Endometrium (tissue), 2 donors: ENCODE measurements around the gene FARSA.
"Not testable (repeated sequence)": the region's sequence is repeated elsewhere in the genome, so short reads cannot be mapped to it uniquely, and the experiment has no call there.

Experiments used
- FAIRE-seq: peaks from 2 replicates; lab custom pipeline; 2012; peaks lifted over from hg19 to GRCh38; lab: Jason Lieb, UNC
- donor health status: control.
- donor health status: control.

The FARSA gene

DNA sequence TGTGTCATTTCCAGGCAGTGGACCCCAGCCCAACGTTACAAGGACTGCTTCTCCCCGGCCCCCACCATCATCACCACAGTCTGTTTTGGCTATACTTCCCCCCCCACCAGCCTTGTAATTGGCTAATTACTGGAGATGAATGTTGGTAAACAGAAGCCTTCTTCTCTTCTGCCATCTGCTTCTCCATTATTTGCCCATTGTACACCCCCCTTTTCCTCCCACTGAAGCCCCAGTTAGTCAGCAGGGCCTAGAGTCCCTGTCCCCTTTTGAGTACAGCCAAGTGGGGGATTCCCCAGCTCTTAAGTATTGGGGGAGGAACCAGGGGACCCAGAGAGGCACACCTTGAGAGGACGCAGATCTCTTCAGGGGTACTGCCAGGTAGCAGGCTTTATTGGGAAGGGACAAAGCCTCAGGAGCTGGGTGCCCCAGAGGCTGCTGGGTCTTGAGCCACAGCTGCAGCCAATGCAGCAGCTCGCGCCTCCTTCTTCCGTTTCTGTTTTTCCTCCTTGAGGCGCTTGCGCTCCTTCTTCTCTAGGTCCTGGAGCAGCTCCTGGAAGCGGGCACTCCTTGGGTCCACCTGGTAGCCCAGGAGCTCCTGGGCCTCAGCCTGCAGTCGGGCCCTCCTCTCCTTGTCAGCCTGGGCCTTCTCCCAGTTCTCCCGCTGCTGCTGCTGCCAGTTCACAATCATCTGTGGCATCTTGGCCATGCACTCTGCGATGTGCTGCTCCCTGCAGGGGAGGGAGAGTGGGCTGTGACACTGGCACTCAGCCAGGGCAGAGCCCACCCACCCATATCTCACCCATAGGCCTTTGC, 20.5 kb upstream of the FARSA start:
- no peak for FAIRE-seq

DNA sequence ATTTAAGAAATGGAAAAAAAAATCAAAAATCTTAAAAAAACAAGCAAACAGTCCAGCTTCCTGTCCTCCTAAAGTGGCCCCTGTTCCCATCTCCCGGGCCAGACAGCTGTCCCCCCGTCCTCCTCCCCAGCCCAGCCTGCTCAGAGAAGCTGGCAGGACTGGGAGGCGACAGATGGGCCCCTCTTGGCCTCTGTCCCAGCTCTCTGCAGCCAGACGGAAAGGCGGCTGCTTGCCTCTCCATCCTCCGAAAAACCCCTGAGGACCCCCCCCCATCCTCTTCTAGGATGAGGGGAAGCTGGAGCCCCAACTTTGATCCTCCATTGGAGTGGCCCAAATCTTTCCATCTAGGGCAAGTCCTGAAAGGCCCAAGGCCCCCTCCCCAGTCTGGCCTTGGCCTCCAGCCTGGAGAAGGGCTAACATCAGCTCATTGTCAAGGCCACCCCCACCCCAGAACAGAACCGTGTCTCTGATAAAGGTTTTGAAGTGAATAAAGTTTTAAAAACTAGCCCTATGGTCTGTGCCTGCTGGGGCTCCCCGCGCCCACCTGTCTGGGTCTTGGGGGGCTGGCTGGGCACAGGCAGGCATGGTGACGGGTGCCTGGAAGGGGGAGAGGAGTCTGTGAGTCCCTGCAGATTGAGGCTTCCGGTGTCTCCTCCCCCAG, 19.8 kb upstream of the FARSA start:
- FAIRE-seq = no peak

DNA sequence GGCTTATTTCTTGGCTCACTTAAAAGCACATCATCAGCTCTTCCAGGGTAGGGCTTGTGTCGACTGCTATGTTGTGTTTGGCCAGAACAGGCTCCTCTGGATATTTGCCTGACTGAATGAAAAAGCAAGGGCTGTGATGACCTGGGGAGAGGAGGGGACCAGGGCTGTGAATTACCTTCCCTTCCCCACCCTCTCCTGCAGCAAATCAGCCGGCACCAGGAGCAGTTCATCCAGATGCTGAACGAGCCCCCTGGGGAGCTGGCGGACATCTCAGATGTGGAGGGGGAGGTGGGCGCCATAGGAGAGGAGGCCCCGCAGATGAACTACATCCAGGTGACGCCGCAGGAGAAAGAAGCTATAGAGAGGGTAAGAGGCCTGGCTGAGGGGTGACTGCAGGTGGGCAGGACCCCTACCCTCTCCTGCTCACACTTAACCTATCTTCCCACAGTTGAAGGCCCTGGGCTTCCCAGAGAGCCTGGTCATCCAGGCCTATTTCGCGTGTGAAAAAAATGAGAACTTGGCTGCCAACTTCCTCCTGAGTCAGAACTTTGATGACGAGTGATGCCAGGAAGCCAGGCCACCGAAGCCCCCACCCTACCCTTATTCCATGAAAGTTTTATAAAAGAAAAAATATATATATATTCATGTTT, 19.1 kb upstream of the FARSA start:
- no peak for FAIRE-seq

DNA sequence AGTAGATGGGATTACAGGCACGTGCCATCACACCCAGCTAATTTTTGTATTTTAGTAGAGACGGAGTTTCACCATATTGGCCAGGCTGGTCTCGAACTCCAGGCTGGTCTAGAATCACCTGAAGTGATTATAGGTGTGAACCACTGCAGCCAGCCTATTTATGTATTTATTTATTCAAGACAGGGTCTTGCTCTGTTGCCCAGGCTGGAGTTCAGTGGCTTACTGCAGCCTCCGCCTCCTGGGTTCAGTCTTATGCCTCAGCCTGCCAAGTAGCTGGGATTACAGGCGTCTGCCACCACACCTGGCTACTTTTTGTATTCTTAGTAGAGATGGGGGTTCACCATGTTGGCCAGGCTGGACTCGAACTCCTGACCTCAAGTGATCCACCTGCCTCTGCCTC, 18.5 kb upstream of the FARSA start:
- not testable (repeated sequence) for FAIRE-seq

DNA sequence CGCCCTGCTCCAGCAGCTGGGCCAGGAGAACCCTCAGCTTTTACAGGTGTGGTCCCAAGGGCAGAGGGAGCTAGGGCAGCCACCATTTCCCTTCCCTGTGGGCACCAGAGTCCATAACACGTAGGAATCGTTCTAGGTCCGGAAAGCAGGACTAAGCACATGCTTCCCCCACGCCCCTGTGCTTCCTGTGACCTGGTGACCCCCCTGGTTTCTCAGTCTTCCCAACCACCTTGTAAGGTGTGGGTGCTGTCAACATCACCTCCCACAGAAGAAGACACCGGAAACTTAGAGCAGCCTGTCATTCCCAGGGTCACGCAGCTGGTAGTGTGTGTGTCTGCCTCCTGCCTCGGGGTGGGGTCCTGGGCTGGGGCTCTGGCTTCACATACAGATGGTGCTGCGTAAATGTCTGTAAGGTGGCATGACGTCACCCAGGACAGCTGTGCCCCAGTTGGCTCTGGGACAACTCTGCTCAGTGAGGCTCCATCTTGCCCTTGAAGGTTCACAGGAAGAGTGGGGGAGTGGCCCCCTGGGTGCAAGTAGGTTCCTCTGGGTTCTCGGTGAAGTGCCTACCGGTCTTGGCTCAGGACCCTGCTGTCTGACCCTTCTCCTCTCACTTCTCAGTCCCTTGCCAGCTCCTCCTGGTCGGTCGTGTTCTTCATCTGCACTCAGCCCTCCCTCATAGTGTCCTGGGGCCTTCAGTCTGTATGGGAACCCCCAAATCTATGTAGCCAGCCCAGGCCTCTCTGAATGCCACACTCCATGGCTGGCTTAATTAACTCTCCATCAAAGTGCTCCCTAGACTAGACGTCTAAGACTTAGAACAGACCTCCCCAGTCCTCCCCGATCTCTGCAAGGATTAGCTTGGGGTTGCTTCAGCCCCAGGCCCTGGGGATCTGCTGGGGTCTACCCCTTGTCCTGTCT, 16.1 kb upstream of the FARSA start:
- no peak for FAIRE-seq

DNA sequence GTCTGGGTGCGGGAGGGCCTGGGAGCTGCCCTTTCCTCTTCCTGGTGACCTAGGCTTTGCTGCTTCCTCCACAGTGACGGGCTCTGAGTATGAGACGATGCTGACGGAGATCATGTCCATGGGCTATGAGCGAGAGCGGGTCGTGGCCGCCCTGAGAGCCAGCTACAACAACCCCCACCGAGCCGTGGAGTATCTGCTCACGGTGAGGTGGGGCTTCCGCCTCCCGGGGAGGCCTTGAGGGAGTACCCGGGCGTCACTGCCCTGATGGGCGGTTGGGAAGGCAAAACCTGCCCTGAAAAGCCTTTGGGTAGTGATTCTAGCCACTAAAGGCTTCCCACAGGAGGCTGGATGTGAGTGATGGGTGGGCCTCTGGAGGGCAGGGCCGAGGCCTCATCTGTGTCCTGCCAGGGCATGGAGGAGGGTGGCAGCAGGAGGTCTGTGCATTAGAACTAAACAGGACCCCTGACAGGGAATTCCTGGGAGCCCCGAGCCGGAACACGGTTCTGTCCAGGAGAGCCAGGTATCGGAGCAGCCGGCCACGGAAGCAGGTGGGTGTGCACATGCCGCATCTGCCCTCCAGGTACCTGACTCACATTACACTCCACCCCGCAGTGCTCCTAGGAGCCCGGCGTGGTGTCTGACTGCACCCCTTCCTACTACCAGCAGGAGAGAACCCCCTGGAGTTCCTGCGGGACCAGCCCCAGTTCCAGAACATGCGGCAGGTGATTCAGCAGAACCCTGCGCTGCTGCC, 15.3 kb upstream of the FARSA start:
- no peak for FAIRE-seq

DNA sequence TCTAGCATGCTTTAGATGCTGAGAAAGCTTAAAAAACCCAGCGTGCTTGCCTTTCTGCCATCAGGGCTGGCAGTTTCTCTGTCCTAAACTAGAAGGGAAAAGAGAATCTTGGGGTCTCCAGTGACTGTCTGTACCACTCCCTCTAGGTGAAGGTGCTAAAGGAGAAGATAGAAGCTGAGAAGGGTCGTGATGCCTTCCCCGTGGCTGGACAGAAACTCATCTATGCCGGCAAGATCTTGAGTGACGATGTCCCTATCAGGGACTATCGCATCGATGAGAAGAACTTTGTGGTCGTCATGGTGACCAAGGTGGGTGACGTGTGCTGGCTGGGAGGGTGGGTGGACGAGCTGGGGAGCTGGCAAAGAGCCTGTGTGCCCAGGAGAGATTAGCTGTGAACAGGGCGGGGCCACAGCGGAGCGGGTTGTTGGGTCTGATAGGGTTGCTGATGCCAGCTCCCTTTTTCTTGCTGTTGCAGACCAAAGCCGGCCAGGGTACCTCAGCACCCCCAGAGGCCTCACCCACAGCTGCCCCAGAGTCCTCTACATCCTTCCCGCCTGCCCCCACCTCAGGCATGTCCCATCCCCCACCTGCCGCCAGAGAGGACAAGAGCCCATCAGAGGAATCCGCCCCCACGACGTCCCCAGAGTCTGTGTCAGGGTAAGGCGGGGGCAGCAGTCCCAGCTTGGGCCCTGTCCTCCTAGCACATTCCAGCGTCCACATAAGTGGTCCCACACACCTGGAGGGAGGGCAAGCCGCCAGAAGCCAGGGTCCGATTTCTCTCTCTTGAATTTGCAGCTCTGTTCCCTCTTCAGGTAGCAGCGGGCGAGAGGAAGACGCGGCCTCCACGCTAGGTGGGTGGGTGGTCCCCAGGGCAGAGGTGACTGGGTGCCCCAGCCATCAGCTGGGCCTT, 14.4 kb upstream of the FARSA start:
- no peak for FAIRE-seq

DNA sequence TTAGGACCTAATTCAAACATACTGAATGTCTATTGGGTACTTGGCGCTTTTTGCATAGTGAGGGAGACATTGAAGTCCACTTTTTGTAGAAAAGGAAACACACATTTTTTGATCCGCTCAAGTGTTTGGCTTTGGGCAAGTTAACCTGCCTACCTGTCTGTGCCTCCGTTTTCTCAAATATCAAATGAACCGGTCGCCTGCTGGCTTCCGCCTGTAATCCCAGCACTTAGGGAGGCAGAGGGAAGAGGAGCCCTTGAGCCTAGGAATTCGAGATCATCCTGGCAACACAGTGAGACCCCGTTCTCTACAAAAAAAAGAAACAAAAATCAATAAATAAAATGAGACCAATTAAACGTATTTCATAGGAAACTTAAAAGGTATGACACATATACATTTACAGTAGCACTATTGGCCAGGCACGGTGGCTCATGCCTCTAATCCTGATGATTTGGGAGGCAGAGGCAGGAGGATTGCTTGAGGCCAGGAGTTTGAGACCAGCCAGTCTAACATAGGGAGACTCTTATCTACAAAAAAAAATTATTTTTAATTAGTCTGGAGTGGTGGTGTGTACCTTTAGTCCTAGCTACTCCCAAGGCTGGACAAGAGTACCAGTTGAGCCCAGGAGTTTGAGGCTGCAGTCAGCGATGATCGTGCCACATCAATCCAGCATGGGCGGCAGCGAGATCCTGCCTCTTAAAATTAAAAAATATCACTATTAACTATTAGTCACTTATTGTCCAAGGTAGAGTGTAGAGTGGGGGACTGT, 13.4 kb upstream of the FARSA start:
- FAIRE-seq = no peak

DNA sequence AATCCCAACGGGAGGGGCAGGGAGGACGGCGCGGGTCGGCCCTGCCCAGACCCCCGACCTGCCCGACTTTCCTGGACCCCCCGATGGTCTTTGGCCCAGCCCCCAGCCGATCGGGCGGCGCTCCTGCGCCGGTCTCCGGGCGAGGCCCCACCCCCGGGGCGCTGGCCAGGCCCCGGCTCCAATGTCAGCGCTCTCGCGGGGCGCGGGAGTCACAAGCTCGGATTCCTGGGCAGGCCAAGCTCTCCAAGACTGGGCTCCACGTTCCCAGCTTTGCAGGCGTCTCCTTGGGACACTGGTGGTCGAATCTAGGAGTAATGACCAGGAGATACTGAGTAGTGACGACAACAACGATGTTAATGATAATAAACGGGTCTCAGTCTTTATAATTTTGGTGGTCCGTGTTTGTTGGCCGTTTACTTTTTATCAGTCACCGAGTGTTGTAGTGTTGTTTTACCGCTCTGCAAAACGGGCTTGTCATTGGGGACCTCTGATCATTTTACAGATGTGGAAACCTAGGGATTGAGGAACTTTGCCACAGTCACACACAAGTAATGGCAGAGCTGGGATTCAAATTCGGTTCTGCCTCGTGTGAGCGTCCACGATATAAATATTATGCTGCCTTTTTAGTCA, 12.7 kb upstream of the FARSA start:
- FAIRE-seq = no peak

DNA sequence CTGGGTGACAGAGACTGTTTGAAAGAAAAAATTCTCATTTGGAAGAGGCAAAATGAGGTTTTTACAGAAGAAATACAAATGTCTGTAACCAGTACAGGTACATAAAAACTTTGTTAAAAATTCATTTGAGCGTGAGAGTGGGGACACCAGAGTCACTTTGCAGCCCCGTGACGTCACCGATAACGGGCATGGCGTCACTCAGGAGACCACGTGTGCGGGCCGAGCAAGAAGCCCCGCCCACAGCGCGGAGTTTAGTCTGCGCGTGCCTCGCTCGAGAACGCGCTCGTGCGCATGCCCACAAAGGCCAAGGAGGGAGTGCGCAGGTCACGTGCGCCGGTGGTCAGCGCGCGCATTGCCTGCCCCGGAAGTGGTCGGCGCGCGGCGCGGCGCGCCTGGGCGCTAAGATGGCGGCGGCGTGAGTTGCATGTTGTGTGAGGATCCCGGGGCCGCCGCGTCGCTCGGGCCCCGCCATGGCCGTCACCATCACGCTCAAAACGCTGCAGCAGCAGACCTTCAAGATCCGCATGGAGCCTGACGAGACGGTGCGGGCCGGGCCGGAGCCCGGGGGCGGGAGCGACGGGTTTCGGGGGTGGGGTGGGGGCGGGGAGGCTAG, 12.1 kb upstream of the FARSA start, which contains the start of gene RAD23A:
Gene RAD23A, plus strand, starts transcription at position 384 of the 613 bp plus-strand sequence. Its CDS starts 87 bp downstream, at position 471.
- FAIRE-seq = peak; percentile 23

DNA sequence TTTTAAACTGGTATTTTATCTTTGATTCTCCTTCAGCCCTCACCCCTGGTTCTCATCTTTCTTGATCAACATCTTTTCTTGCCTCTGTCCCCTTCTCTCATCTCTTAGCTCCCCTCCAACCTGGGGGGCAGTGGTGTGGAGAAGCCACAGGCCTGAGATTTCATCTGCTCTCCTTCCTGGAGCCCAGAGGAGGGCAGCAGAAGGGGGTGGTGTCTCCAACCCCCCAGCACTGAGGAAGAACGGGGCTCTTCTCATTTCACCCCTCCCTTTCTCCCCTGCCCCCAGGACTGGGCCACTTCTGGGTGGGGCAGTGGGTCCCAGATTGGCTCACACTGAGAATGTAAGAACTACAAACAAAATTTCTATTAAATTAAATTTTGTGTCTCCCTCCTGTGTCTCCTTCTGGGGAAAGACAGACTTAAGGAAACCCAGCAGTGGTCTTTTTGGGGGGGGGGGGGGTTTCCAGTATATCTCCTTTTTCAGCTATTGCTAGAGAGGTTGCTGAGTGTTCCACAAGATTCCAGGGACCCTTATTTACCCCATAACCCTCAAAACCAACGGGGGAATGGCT, 10.7 kb upstream of the FARSA start:
- FAIRE-seq = no peak

DNA sequence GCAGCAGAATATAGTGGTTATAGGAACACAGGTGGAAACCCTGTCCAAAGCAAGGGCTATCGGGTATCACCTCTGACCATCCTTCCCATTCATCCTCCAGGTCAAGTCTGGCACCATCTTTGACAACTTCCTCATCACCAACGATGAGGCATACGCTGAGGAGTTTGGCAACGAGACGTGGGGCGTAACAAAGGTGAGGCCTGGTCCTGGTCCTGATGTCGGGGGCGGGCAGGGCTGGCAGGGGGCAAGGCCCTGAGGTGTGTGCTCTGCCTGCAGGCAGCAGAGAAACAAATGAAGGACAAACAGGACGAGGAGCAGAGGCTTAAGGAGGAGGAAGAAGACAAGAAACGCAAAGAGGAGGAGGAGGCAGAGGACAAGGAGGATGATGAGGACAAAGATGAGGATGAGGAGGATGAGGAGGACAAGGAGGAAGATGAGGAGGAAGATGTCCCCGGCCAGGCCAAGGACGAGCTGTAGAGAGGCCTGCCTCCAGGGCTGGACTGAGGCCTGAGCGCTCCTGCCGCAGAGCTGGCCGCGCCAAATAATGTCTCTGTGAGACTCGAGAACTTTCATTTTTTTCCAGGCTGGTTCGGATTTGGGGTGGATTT, 10.0 kb upstream of the FARSA start:
- no peak for FAIRE-seq

DNA sequence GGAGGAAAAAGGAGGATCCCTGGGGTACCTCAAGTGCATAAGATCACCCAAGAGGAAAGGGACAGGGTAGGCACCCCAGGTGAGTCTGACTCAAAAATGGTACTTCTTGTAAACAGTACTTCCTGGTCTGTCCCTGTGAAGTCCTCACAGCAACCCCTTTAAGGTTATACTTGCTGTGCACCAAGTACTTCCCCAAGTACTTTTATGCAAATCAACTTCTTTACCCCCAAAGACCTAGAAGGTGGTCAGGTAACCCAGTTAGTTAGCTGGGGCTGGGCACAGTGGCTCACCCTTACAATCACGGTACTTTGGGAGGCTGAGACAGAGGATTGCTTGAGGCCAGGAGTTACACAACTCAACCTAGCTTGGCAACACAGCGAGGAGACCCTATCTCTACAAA, 7.4 kb upstream of the FARSA start:
- no peak for FAIRE-seq

DNA sequence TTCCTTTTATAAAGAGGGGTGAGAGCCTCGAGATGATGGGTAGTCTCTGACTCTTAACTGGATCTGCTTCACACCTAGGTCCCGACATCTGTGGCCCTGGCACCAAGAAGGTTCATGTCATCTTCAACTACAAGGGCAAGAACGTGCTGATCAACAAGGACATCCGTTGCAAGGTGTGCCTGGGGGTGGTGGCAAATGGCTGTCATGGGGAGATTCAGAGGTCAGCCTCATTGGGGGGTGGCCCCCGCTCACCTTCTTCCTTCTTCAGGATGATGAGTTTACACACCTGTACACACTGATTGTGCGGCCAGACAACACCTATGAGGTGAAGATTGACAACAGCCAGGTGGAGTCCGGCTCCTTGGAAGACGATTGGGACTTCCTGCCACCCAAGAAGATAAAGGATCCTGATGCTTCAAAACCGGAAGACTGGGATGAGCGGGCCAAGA, 6.5 kb upstream of the FARSA start:
- FAIRE-seq = no peak

DNA sequence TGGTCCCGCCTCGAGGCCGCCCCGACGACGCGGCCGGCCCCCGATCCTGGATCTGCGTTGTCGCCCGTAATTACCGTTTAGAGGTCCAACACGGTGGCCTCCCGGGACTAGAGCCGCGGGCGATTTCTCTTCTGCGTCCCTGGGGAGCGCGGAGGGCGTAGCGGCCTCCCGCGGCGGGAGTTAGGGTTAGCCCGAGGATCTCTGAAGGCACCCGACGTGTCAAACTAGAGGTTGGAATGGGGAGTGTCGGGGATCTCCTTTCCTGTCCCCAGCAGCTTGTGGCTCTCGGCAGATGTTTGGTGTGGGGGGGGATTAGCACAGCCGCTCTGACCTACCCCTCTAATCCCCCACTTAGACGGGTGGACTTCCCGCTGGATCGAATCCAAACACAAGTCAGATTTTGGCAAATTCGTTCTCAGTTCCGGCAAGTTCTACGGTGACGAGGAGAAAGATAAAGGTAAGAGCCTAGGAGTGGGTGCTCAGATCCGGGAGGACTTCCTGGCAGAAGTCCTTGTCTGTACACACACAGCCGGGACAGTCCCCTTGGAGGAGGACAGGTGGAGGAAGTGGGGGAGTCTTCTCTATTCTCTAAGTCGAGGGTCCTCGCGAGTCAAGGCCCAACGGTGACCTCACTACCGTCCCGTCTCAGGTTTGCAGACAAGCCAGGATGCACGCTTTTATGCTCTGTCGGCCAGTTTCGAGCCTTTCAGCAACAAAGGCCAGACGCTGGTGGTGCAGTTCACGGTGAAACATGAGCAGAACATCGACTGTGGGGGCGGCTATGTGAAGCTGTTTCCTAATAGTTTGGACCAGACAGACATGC, 5.5 kb upstream of the FARSA start:
- no peak for FAIRE-seq

DNA sequence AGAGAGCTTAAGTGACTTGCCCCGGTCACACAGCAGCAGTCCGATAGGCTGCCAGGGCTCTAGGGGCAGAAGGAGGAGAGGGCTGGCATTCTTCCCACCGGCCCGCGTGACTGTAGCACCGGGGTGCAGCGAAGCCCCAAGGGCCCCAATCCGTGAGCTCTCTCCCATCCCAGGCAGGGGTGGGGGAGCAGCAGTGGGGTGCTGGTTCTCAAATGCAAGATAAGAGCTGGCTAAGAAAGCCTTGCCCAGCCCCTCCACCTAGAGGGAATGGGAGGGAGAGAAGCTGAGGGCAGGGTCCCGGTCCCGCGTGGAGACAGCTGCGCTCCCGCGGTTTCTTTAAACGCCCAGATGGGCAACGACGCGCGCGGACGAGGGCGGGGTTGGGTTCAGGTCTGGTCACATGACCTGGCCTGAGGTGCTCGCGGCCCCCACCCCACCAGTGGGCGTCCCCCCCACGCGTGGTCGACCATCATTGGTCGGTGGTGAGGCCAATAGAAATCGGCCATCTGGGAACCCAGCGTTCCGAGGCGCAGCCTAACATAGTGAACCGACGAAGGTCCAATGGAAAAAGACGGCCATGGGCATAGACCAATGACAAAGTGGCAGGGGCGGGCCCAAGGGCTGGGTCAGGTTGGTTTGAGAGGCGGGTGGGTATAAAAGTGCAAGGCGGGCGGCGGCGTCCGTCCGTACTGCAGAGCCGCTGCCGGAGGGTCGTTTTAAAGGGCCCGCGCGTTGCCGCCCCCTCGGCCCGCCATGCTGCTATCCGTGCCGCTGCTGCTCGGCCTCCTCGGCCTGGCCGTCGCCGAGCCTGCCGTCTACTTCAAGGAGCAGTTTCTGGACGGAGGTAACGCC, 4.6 kb upstream of the FARSA start, which contains the start of gene CALR:
Gene CALR, plus strand, starts transcription at position 683 of the 852 bp plus-strand sequence. Its CDS starts 71 bp downstream, at position 754.
- peak; percentile 97 for FAIRE-seq
